Fibroblast of pulmonary artery (primary cell): ENCODE results near the gene KLK3.
"Not testable (repeated sequence)": the region's sequence is repeated elsewhere in the genome, so short reads cannot be mapped to it uniquely, and the experiment has no call there.

Experiments
- DNase-seq: peaks from one replicate; pipeline ENCODE4 v3.0.0-alpha.2; 2010; ENCODE audit warnings: low read depth
- H3K4me3 ChIP-seq: replicated peaks from 2 replicates; pipeline ENCODE4 v1.5.1; 2011; ENCODE audit warnings: low read depth, mild to moderate bottlenecking, control low read depth, low read length, moderate library complexity
- TF ChIP-seq, protein P1 (sequence below): IDR thresholded peaks from 2 replicates; pipeline ENCODE4 v1.5.1; 2011; ENCODE audit warnings: mild to moderate bottlenecking, control low read depth, low read length, inconsistent platforms; ENCODE audit errors: missing control alignments

KLK3 gene

GRCh38 chr19:50890422-50891252, 35.9 kb downstream of the KLK3 start:
- TF ChIP-seq, protein P1, sequence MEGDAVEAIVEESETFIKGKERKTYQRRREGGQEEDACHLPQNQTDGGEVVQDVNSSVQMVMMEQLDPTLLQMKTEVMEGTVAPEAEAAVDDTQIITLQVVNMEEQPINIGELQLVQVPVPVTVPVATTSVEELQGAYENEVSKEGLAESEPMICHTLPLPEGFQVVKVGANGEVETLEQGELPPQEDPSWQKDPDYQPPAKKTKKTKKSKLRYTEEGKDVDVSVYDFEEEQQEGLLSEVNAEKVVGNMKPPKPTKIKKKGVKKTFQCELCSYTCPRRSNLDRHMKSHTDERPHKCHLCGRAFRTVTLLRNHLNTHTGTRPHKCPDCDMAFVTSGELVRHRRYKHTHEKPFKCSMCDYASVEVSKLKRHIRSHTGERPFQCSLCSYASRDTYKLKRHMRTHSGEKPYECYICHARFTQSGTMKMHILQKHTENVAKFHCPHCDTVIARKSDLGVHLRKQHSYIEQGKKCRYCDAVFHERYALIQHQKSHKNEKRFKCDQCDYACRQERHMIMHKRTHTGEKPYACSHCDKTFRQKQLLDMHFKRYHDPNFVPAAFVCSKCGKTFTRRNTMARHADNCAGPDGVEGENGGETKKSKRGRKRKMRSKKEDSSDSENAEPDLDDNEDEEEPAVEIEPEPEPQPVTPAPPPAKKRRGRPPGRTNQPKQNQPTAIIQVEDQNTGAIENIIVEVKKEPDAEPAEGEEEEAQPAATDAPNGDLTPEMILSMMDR: no peak
- no peak overlapping the region for H3K4me3 ChIP-seq
- no peak for DNase-seq

GRCh38 chr19:50891253-50891625, 36.5 kb downstream of the KLK3 start:
- no peak overlapping the region for H3K4me3 ChIP-seq
- DNase-seq: no peak
- TF ChIP-seq, protein P1: no peak

GRCh38 chr19:50893047-50893736, 38.5 kb downstream of the KLK3 start:
- TF ChIP-seq, protein P1: no peak
- H3K4me3 ChIP-seq: no peak overlapping the region
- no peak for DNase-seq

GRCh38 chr19:50894478-50895356, 40.0 kb downstream of the KLK3 start:
- no peak overlapping the region for H3K4me3 ChIP-seq
- DNase-seq: no peak
- TF ChIP-seq, protein P1: no peak

DNA sequence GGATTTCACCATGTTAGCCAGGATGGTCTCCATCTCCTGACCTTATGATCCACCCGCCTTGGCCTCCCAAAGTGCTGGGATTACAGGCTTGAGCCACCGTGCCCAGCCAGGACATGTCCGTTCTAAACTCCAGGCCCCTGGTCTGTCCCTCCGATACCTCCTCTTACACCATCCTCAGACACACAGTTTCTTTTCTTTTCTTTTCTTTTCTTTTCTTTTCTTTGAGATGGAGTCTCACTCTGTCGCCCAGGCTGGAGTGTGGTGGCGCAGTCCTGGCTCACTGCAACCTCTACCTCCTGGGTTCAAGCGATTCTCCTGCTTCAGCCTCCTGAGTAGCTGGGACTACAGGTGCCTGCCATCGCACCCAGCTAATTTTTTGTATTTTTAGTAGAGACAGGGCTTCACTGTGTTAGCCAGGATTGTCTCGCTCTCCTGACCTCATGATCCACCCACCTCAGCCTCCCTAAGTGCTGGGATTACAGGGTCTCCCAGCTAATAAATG, 41.4 kb downstream of the KLK3 start:
- H3K4me3 ChIP-seq, DNase-seq: not testable (repeated sequence)

DNA sequence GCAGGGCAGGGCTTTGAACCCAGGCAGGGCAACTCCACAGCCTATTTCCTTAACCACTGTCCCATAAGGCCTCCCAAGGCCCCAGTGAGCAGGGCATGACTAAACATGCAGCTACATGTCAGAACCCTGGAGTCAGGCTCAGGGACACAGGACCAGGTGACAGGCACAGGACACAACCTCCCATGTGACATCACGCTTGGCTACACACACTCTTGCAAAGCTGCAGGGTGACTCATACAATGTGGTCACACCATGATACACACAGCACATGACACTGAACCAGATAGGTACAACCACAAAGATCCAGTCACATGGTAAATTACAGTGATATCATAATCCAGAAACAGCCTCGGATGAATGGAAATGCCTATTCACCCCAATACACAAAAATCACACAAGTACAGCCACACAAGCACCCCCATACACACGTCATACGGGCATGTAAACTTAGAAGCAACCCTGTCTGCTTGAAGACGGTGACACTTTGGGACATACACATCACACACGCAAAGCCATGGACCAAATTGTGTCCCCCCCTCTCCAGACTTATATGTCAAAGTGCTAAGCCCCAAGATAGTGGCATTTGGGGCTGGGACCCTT, 42.0 kb downstream of the KLK3 start:
- peak; percentile 25 for DNase-seq
- TF ChIP-seq, protein P1: no peak
- H3K4me3 ChIP-seq: no peak overlapping the region
